H9 (cell line): ENCODE data around the gene ALLC. TPM values are rescaled to one million over a fixed set of nuclear protein-coding genes. Genes with fewer than 3 reads are reported as not detected.

Experiments used
- DNase-seq: peaks from one replicate; pipeline ENCODE4 v3.0.0-alpha.2; 2017
- H2AFZ ChIP-seq: one replicate; pipeline ENCODE4 v1.6.1; 2013; ENCODE audit warnings: mild to moderate bottlenecking, low read length, control low read depth, moderate library complexity
- H2AK5ac ChIP-seq: 2 replicates; pipeline ENCODE4 v1.6.1; 2013; ENCODE audit warnings: low read length, control low read depth, mixed read lengths; ENCODE audit not compliant: insufficient read length
- H2BK120ac ChIP-seq: one replicate; pipeline ENCODE4 v1.6.1; 2013; ENCODE audit warnings: low read depth, mild to moderate bottlenecking, low read length, control low read depth, inconsistent platforms; ENCODE audit not compliant: poor library complexity, severe bottlenecking
- H2BK12ac ChIP-seq: 2 replicates; pipeline ENCODE4 v1.6.1; 2013; ENCODE audit warnings: low read length, control low read depth, mixed read lengths, low read depth; ENCODE audit not compliant: insufficient read length
- H2BK15ac ChIP-seq: 2 replicates; pipeline ENCODE4 v1.6.1; 2013; ENCODE audit warnings: low read depth, low read length, control low read depth
- H2BK20ac ChIP-seq: one replicate; pipeline ENCODE4 v1.6.1; 2013; ENCODE audit warnings: low read depth, mild to moderate bottlenecking, low read length, control low read depth, inconsistent platforms; ENCODE audit not compliant: poor library complexity, severe bottlenecking
- H2BK5ac ChIP-seq: 2 replicates; pipeline ENCODE4 v1.6.1; 2013; ENCODE audit warnings: low read length, control low read depth, mixed read lengths; ENCODE audit not compliant: insufficient read length
- H3K14ac ChIP-seq: 2 replicates; pipeline ENCODE4 v1.6.1; 2013; ENCODE audit warnings: low read length, control low read depth; ENCODE audit not compliant: insufficient read depth
- H3K18ac ChIP-seq: 2 replicates; pipeline ENCODE4 v1.6.1; 2013; ENCODE audit warnings: low read depth, mild to moderate bottlenecking, mixed read lengths, low read length, control low read depth; ENCODE audit not compliant: insufficient read length
- H3K23ac ChIP-seq: 2 replicates; pipeline ENCODE4 v1.6.1; 2013; ENCODE audit warnings: low read length, control low read depth, mixed read lengths, low read depth; ENCODE audit not compliant: insufficient read length
- H3K23me2 ChIP-seq: 2 replicates; pipeline ENCODE4 v1.6.1; 2013; ENCODE audit warnings: low read depth, mild to moderate bottlenecking, mixed read lengths, low read length, control low read depth; ENCODE audit not compliant: insufficient read length, poor library complexity, severe bottlenecking
- H3K27ac ChIP-seq: 2 replicates; pipeline ENCODE4 v1.5.1; 2013; ENCODE audit warnings: low read length, control low read depth, mixed read lengths, low read depth; ENCODE audit not compliant: insufficient read length
- H3K27me3 ChIP-seq: 2 replicates; pipeline ENCODE4 v1.6.1; 2013; ENCODE audit warnings: low read length, control low read depth, inconsistent platforms; ENCODE audit not compliant: insufficient read depth
- H3K4ac ChIP-seq: 2 replicates; pipeline ENCODE4 v1.6.1; 2013; ENCODE audit warnings: low read depth, mild to moderate bottlenecking, control low read depth, inconsistent platforms, low read length, moderate library complexity
- H3K4me1 ChIP-seq: 2 replicates; pipeline ENCODE4 v1.6.1; 2013; ENCODE audit warnings: low read length, control low read depth, inconsistent platforms; ENCODE audit not compliant: insufficient read depth
- H3K4me2 ChIP-seq: 2 replicates; pipeline ENCODE4 v1.6.1; 2013; ENCODE audit warnings: low read length, control low read depth, mixed read lengths; ENCODE audit not compliant: insufficient read length, insufficient read depth
- H3K56ac ChIP-seq: 2 replicates; pipeline ENCODE4 v1.6.1; 2013; ENCODE audit warnings: low read depth, mild to moderate bottlenecking, mixed read lengths, low read length, control low read depth; ENCODE audit not compliant: insufficient read length
- H3K79me1 ChIP-seq: 2 replicates; pipeline ENCODE4 v1.6.1; 2013; ENCODE audit warnings: low read depth, mild to moderate bottlenecking, moderate library complexity, low read length, control low read depth, inconsistent platforms; ENCODE audit not compliant: insufficient read depth, poor library complexity, severe bottlenecking
- H3K79me2 ChIP-seq: 2 replicates; pipeline ENCODE4 v1.6.1; 2013; ENCODE audit warnings: low read length, control low read depth, inconsistent platforms; ENCODE audit not compliant: insufficient read depth
- H3K9ac ChIP-seq: 2 replicates; pipeline ENCODE4 v1.6.1; 2013; ENCODE audit warnings: low read length, control low read depth, mixed read lengths; ENCODE audit not compliant: insufficient read length; ENCODE audit errors: extremely low read depth
- H3K9me3 ChIP-seq: one replicate; pipeline ENCODE4 v1.6.1; 2013; ENCODE audit warnings: low read depth, low read length, inconsistent platforms; ENCODE audit not compliant: control insufficient read depth
- H3T11ph ChIP-seq: one replicate; pipeline ENCODE4 v1.6.1; 2013; ENCODE audit warnings: mild to moderate bottlenecking, low read length, control low read depth, inconsistent platforms
- H4K20me1 ChIP-seq: one replicate; pipeline ENCODE4 v1.6.1; 2013; ENCODE audit not compliant: control insufficient read depth, insufficient read length, insufficient read depth
- H4K5ac ChIP-seq: 2 replicates; pipeline ENCODE4 v1.6.1; 2013; ENCODE audit warnings: low read depth, mild to moderate bottlenecking, mixed read lengths, low read length, control low read depth; ENCODE audit not compliant: insufficient read length
- H4K8ac ChIP-seq: replicated peaks from 2 replicates; pipeline ENCODE4 v1.6.1; 2013; ENCODE audit warnings: low read length, control low read depth, mixed read lengths, low read depth; ENCODE audit not compliant: insufficient read length
- H4K91ac ChIP-seq: 2 replicates; pipeline ENCODE4 v1.6.1; 2013; ENCODE audit warnings: low read depth, mild to moderate bottlenecking, moderate library complexity, mixed read lengths, low read length, control low read depth; ENCODE audit not compliant: insufficient read length
- H3K27ac Mint-ChIP-seq, 3 experiments: 2 replicates in 2 of 3; 3 replicates in 1 of 3; pipeline ENCODE4 v1.8.0; 2020 to 2021; ENCODE audit warnings: mixed read lengths in 3 of 3, mild to moderate bottlenecking in 1 of 3, moderate library complexity in 1 of 3
- H3K27me3 Mint-ChIP-seq: 2 replicates; pipeline ENCODE4 v1.8.0; 2021; ENCODE audit warnings: low read depth, mild to moderate bottlenecking, moderate library complexity, mixed read lengths
- H3K36me3 Mint-ChIP-seq, 3 experiments: 2 replicates in 2 of 3; 3 replicates in 1 of 3; pipeline ENCODE4 v1.8.0; 2020 to 2021; ENCODE audit warnings: low read depth in 3 of 3, mixed read lengths in 3 of 3; ENCODE audit not compliant: insufficient read depth in 1 of 3
- H3K4me1 Mint-ChIP-seq, 2 experiments: 2 replicates each; pipeline ENCODE4 v1.8.0; 2020; ENCODE audit warnings: mixed read lengths in 2 of 2
- H3K4me3 Mint-ChIP-seq, 2 experiments: 2 replicates in 1 of 2; 3 replicates in 1 of 2; pipeline ENCODE4 v1.8.0; 2020 to 2021; ENCODE audit warnings: mild to moderate bottlenecking in 2 of 2, mixed read lengths in 2 of 2, moderate library complexity in 1 of 2
- H3K9me3 Mint-ChIP-seq, 2 experiments: 2 replicates in 1 of 2; 3 replicates in 1 of 2; pipeline ENCODE4 v1.8.0; 2020; ENCODE audit warnings: mild to moderate bottlenecking in 2 of 2, mixed read lengths in 2 of 2, moderate library complexity in 1 of 2
- whole genome bisulfite sequencing: extraction: QIAGEN DNeasy Blood & Tissue Kit; methylation state at CpG from one replicate; pipeline ENCODE4 v1.1.7; 2013; ENCODE audit warnings: missing lambda C conversion rate, low lambda C conversion rate, mixed read lengths; ENCODE audit not compliant: insufficient read length; ENCODE audit errors: extremely low coverage; 5-methylcytosine and 5-hydroxymethylcytosine counted together
- total RNA-seq: library from RNA; stranded (reverse); gene quantifications from 2 replicates; pipeline ENCODE4 v1.2.1, GENCODE V29; 2021
- TF ChIP-seq, protein P1 (sequence below): fragments of 200-600 bp; sonication (generic); conservative IDR thresholded peaks from 3 replicates; pipeline ENCODE4 v1.8.0; 2021; ENCODE audit warnings: antibody characterized with exemption, mild to moderate bottlenecking

ALLC gene
- total RNA-seq, 1 experiment from 2014 or later: not detected

DNA sequence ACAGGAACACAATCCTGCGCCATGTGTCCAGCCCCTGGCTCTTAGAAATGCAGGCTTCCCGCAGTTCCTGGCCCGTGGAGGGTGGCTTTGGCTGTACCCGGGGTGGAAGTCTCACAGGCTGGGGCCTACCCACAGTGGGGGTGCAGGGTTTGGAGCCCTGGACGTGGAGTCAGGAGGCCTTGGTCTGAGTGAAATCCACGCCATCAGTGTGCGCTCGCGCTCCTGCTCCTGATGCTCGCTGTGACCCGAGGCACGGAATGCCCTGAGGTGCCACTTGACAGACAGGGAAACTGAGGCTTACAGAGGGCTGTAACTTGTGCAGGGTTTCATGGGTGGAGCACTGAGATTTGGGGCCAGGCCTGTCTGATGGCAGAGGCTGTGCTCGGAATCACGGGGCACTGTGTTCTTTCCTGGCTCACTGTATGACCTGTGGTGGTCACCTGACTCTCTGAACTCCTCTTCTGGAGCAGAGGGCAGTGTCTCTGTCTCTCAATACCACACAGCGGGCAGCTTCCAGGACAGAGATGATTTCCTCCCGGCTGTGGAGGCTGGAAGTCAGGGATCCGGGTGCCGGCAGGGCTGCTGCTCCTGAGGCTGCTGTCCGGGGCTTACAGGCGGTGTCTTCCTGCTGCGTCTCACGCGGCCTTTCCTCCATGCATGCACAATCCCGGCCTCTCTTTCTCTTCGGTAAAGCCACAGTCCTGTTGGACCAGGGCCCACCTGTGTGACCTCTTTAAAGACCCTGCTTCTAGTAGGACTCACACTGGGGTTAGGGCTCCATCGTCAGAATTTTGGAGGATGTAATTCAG lies 25.9 kb upstream of the ALLC start:
- no CpG with 5 or more reads among the region's 26 CpGs for WGBS
- Histone ChIP-seq H3K23ac (no peak overlapping the region), H3K9ac (no peak overlapping the region), H3K4ac (no peak overlapping the region), H2BK5ac (no peak overlapping the region), H3K4me1 (no peaks in the 10 kb centered on the region), H4K8ac (no peak overlapping the region), H2BK15ac (no peak overlapping the region), H4K91ac (no peak overlapping the region), H2BK20ac (no peak overlapping the region), H2AFZ (no peak overlapping the region), H3K56ac (no peak overlapping the region), H3K14ac (no peak overlapping the region; the same call in 1 of the 2 replicates), H4K20me1 (no peaks in the 10 kb centered on the region), H3K79me1 (no peaks in the 10 kb centered on the region), H3K27ac (no peak overlapping the region), H3K27me3 (no peaks in the 10 kb centered on the region), H4K5ac (no peak overlapping the region), H3K9me3 (no peaks in the 10 kb centered on the region), H3K79me2 (no peaks in the 10 kb centered on the region), H2BK120ac (no peak overlapping the region), H3K4me2 (no peak overlapping the region), H3K23me2 (no peaks in the 10 kb centered on the region), H2BK12ac (no peak overlapping the region), H3K18ac (no peak overlapping the region), H2AK5ac (no peak overlapping the region), H3T11ph (no peak overlapping the region)
- Mint-ChIP-seq H3K9me3 (no peaks in the 10 kb centered on the region), H3K27me3 (peaks cover 22% of the 10 kb centered on the region), H3K4me3 (no peak overlapping the region), H3K36me3 (no peaks in the 10 kb centered on the region), H3K27ac (no peak overlapping the region), H3K4me1 (peaks cover 13 to 24% of the 10 kb centered on the region in 2 experiments)
- peak; percentile 15 for DNase-seq
- TF ChIP-seq, protein P1, sequence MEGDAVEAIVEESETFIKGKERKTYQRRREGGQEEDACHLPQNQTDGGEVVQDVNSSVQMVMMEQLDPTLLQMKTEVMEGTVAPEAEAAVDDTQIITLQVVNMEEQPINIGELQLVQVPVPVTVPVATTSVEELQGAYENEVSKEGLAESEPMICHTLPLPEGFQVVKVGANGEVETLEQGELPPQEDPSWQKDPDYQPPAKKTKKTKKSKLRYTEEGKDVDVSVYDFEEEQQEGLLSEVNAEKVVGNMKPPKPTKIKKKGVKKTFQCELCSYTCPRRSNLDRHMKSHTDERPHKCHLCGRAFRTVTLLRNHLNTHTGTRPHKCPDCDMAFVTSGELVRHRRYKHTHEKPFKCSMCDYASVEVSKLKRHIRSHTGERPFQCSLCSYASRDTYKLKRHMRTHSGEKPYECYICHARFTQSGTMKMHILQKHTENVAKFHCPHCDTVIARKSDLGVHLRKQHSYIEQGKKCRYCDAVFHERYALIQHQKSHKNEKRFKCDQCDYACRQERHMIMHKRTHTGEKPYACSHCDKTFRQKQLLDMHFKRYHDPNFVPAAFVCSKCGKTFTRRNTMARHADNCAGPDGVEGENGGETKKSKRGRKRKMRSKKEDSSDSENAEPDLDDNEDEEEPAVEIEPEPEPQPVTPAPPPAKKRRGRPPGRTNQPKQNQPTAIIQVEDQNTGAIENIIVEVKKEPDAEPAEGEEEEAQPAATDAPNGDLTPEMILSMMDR: no peak
